GM12874 (cell line): Measurements from ENCODE around the gene GNAO1.

Experiments
- TF ChIP-seq, protein P1 (sequence below): IDR thresholded peaks from 2 replicates; pipeline ENCODE4 v1.5.1; 2011; ENCODE audit warnings: low read depth, mild to moderate bottlenecking, control low read depth, low read length, moderate library complexity; ENCODE audit not compliant: insufficient read depth

GNAO1 gene

DNA sequence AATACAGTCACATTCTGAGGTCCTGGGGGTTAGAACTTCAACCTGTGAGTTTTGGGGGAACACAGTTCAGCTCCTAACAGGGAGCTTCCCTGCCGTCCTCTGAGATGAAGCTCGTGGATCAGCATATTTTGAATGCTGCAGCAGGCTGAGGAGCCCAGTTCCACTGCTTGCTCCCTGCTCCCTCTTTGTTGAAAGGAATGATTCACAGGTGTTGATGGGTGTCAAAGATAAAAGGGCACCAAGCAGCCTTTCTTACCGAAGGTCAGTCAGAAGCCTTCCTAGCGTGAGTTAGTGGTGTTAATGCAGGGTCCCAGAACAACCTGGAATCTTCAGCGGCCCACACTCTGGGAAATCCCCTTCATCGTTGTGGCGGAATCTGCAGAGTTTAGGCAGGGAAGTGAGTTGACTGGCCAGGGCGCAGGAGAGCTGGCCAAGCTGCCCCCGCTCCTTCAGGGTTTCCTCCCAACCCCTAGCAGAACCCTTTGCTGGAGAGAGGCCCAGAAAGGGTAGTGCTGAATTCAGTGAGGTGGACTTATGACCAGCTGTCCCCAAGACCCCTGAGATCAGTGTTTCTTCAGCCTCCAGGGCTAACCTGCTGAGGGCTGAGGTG, 114.8 kb downstream of the GNAO1 start:
- TF ChIP-seq, protein P1, sequence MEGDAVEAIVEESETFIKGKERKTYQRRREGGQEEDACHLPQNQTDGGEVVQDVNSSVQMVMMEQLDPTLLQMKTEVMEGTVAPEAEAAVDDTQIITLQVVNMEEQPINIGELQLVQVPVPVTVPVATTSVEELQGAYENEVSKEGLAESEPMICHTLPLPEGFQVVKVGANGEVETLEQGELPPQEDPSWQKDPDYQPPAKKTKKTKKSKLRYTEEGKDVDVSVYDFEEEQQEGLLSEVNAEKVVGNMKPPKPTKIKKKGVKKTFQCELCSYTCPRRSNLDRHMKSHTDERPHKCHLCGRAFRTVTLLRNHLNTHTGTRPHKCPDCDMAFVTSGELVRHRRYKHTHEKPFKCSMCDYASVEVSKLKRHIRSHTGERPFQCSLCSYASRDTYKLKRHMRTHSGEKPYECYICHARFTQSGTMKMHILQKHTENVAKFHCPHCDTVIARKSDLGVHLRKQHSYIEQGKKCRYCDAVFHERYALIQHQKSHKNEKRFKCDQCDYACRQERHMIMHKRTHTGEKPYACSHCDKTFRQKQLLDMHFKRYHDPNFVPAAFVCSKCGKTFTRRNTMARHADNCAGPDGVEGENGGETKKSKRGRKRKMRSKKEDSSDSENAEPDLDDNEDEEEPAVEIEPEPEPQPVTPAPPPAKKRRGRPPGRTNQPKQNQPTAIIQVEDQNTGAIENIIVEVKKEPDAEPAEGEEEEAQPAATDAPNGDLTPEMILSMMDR = no peak

DNA sequence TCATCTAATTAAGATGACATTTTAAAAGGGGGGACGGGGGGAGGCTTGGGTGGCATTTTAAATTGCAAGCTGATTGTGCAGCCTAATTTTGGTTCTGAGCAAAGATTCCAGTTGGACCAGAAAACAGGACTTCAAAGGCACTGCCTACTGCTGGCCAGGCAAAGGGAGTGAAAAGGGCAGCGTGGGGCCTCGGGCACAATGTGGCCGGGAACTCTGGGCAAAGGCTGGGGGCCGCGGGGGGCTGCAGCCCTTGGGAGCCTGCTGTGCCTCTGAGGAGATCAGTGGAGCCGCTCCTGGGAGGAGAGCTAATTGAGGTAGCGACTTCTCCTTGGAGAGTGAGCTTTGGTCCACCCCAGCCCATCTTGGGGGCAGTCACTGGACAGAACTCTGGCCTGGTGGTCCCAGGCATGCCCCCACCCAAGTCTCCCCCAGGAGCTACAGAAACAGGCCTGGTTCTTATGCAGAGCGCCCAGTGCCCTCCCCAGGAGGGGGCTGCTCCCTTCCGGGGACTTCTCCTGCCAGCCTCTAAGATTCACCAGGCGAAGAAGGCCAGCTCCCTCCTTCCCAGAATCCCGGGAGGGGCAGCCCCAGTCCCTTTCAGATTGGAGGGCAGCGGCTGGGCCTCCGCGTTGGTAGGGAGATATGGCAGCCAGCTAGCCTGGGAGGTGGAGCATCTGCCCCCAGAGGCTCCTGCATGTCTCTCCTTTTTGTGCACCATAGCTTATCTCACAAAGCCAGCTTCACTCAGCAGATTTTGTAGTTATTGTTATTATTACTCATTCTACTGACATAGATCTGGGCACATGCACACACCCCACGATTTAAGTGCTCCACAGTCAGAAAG, 115.6 kb downstream of the GNAO1 start:
- TF ChIP-seq, protein P1 = no peak

DNA sequence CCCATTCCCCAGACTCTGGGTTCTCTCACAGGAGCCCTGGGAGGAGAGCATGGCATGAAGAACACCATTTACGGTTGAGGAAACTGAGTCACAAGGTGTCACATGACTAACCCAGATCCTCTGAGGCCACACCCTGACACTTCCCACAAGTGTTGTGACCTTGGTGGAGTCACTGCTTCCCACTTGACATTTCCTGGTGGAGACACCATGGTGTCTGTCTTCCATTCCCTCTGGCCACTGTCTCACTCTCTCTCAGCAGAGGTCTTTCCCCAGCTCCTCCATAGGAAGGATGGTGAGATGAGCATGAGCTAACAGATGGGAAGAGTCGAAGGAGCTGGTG, 116.2 kb downstream of the GNAO1 start:
- TF ChIP-seq, protein P1 = no peak

DNA sequence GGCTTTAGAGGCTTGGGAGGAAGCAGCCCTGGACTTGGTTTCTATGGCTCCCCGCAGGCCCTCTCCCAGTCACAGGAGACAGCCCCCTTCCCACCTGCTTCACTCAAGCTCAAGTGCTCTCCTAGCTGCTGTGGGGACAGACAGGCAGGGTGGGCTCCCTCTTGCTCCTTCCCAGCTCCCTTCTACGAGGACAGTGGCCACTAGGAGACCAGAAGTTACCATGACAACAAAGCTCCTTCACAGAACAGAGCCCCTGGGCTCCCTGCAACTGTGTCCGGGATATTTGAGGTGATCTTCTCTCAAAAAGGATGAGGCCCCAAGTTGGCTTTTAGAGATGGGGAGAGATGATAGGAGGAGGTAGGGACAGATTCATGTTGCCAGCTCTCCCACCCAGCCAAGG, 117.7 kb downstream of the GNAO1 start:
- TF ChIP-seq, protein P1 = no peak

DNA sequence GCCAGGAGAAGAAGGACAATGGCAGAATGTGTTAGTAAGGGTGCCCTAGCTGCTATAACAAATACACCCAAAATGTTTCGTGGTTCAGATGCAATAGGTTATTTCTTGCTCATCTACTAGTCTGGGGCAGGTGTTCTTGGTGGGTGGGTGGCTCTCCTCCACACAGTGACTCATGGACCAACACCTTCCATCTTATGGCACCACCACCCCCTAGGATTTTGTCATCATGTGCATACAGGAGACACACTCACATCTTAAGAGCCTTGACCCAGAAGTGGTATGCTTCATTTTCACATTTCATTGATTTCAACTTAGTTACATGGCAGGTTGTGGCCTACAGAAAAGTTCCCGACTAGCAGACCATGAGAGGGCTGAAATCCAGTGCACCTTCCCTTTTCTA, 119.4 kb downstream of the GNAO1 start:
- TF ChIP-seq, protein P1 = no peak

DNA sequence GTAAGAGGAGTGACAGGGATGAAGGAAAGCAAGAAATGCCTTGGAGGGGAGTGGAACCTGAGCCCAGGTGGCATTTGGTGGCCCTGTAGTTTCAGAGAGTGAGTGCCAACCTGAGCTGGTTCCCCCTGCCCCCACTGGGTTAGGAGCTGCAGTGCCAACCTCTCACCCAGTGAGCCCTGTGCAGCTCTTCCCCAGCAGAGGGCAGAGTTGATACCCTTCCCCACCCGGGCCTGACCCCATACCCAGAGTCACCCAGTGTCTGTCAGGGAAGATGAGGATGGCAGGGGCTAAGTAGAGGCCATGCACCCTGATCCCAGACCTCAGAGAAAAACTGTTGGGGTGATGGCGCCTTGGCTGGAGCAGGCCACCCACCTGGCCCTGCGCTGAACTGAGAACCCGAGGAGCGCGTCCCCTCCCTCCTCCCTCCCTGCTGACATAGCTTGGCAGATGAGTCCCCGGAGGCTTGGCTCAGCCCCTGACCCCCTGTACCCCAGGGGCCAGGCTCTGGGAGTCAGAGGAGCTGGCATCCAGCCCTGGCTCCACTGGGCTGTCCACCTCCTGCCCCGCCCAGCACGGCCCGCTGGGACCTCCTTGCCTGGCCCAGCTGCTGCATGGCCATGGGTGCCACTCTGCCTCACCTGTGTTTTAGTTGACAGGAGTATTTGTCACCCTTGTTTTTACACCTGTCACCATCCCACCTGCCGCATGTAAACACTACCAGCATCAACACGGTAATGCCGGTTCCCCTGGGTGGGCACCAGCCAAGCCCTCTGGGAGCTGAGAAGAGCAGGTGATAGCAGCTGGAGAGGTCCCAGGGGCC, 120.1 kb downstream of the GNAO1 start:
- TF ChIP-seq, protein P1 = peak; percentile 47

DNA sequence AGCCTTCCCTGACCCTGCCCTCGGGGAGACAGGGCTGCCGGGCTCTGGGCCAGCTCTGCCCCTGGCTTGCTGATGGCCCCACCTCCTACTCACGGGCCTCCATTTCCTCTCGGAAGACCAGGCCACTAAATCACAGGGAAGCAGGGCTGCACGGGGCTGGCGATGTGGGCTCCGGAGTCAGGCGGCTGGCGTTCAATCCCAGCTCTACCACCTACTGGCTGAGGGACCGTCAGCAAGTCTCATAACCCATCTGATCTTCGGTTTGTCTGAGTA, 120.7 kb downstream of the GNAO1 start:
- TF ChIP-seq, protein P1 = no peak
